ENCODE results near the gene AIPL1. TPM values are rescaled to one million over a fixed set of nuclear protein-coding genes. Genes with fewer than 3 reads are reported as not detected.

AIPL1 gene
- total RNA-seq, 1 donor from 2014 or later = 2.2 TPM

GRCh38 chr17:6450926-6451832 is 16.3 kb upstream of the AIPL1 start:
- no peak for DNase-seq (ENCODE audit: low spot score)

DNA sequence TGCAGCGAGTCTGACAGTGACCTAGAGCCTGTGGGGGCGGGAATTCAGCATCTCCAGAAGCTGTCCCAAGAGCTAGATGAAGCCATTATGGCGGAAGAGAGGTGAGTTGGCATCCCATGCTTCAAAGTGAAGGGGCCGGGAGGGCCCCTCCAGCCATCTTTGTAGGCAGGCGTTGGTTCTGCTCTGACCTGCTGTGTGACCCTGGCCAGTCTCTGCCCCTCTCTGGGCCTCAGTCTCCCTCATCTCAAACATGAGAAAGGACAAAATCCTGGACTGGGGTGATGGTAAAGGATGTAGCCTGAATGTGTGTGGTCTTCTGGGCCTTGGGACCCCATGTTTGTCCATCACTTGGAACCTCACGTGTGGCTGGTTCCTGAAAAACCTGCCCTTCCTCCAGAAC is 14.4 kb upstream of the AIPL1 start:
- no peak for DNase-seq (ENCODE audit: low spot score)

GRCh38 chr17:6448473-6448872 is 13.6 kb upstream of the AIPL1 start:
- no peak for DNase-seq (ENCODE audit: low spot score)

GRCh38 chr17:6446516-6447100 is 11.7 kb upstream of the AIPL1 start:
- no peak for DNase-seq (ENCODE audit: low spot score)

- DNase-seq (ENCODE audit: low spot score) = no peak
Observed at GRCh38 chr17:6444571-6445335, 9.8 kb upstream of the AIPL1 start.

GRCh38 chr17:6443692-6444570 is 9.0 kb upstream of the AIPL1 start, which contains the start of gene PIMREG:
Gene PIMREG (plus strand): TSS chr17:6444455. CDS start chr17:6445111, 656 bp downstream.
- DNase-seq (ENCODE audit: low spot score) = peak; percentile 97

GRCh38 chr17:6442775-6443174 is 7.9 kb upstream of the AIPL1 start:
- no peak for DNase-seq (ENCODE audit: low spot score)

DNA sequence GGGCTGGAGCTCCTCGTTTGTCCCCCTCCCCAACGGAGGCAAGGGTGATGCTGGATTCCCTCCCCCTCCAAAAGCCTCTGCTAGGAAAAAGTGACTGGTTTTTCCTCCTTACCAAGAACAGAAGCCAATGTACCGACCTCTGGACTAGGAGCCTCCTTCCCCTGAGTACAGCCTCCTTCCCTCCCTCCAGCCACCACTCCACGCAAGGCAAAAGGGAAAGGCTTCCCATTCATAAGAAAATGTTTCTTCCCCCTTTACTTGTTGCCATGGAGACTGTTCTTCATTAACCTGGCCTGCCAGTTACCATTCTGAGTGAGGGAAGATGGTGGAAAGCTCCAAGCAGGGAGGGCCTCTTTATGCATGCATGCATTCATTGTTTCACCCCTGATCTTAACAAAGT is 5.0 kb upstream of the AIPL1 start:
- DNase-seq (ENCODE audit: low spot score) = no peak

- DNase-seq (ENCODE audit: low spot score) = no peak
Observed at GRCh38 chr17:6437956-6438355, 3.0 kb upstream of the AIPL1 start.

DNA sequence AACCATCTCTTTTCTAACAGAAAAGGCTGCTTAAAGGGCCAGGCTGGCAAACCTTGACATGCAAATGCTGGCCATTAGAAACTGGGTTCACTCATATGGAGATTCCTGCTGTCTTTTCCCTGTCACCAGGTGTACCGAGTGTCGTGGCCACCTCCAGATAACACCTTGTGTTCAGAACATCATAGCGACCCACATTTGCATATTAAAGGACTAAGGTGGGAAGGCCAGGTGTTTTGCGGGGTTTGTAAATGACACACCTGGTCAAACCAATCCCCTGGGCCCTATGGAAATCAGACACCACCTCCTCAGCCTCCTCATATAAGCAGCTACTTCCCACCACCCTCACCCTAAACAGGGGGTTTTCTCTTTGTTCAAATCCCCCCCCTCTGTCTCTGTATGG is 2.5 kb upstream of the AIPL1 start:
- no peak for DNase-seq (ENCODE audit: low spot score)

DNA sequence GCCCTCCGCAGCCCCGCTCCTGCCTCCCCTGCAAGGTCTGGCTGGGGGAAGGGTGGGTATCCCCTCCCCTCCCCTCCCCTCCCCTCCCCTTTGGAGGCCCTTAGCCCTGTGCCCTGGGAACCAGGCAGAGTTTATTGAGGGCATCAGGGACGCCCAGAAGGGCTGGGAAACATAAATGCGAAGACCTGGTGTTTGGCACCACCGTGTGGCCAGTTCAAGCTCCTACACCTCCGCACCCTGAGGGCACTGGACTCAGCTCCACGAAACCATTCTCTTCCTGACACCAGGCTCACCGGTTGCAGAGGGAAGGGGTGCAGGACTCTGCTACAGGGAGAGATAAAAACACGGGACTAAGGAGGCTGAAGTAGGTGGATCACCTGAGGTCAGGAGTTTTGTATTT is 1.0 kb upstream of the AIPL1 start:
- DNase-seq (ENCODE audit: low spot score) = peak; percentile 62

DNA sequence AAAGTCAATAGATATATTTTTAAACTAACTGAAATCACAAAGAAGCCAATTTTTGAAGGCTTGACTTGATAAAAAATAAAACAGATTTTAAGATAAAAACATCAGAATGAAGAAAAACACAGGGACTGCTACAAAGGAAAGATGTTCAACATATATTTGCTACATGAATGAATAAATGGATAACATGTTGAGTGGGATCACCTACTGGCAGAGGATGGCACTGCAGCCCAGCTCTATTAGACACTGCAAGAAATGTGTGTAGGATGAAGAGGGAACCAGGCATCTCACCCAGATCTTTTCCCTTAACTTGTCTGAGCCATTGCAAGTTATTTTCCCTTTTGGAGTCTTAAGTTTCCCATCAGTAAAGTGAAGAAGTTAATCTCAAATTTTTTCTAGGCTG is 4.2 kb downstream of the AIPL1 start:
- no peak for DNase-seq (ENCODE audit: low spot score)

DNA sequence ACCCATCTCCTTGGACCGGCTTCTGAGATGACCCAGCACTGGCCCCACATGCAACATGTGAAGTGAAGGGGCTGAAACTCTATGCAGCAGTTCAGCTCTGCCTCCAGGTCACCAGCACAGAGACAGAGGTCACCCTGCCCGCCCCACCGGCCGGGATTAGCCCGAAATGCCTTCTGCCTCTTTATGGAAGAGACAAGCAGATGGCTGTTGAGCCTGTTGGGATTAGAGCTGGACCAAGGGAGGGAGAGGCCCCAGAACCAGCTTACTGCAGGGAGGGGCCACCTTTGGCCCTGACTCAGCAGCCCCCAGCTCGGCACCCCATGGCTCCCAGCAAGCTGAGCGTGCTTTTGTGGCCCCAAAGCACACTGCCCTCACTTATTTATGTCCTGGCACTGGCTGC is 5.7 kb downstream of the AIPL1 start:
- DNase-seq (ENCODE audit: low spot score) = no peak

GRCh38 chr17:6428207-6428965 is 6.5 kb downstream of the AIPL1 start:
- no peak for DNase-seq (ENCODE audit: low spot score)

DNA sequence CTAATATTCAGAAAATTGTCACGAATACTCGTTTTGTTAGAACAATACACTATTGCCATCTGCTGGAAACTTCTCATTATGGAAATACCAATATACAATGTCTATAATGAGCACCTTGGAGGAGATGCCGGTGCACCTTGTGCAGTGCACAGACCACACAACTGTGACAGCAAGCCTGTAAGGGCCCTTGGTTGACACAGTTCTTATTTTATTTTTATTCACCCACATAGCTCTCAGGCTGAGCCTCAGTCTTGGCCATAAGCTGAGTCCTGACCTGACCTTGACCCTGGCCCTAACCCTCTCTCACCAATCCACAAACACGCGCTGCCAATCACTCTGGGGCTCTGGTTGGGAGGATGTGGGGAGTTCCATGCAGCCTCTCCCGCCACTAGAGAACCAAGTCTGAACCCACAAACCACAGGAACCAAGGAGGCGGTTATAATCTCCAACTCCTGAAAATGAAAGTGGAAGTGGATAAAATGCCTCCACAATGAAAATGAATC is 7.6 kb downstream of the AIPL1 start:
- no peak for DNase-seq (ENCODE audit: low spot score)

GRCh38 chr17:6426356-6427101 is 8.4 kb downstream of the AIPL1 start:
- DNase-seq (ENCODE audit: low spot score) = no peak

- no peak for DNase-seq (ENCODE audit: low spot score)
Observed at GRCh38 chr17:6425407-6425806, 9.5 kb downstream of the AIPL1 start.

DNA sequence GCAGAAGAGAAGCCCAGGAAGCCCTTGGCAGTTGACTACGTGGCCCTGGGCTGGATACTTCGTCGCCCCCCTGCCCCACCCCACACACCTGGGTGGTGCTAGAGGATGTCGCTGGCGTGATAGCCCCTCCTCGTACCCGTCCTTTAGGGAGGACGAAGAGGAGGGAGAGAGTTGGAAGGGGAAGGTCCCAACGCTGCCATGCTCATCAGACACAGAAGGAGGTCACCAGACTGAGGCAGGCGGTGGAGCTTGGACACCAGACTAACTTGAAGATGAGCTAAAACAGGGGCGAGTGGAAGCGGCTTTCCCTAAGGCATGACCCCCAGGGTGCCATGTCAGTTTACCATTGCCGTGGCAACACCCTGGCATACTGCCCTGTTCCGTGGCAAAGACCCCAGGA is 11.0 kb downstream of the AIPL1 start:
- no peak for DNase-seq (ENCODE audit: low spot score)

GRCh38 chr17:6422654-6423241 is 12.2 kb downstream of the AIPL1 start:
- DNase-seq (ENCODE audit: low spot score) = no peak

All from umbilical cord (tissue), 2 donors.